Lung (tissue), 12 donors: Measurements from ENCODE around the gene OTOA. TPM values are rescaled to one million over a fixed set of nuclear protein-coding genes. Genes with fewer than 3 reads are reported as not detected.
"Not testable (repeated sequence)": the region's sequence is repeated elsewhere in the genome, so short reads cannot be mapped to it uniquely, and the experiment has no call there.

Experiments used
- ATAC-seq: fragments of 200-7000 bp; cut with Tn5 transposase; one replicate; pipeline ENCODE4 v1.9.1; 2020; ENCODE audit warnings: moderate number of reproducible peaks; ENCODE audit not compliant: insufficient read depth, low FRiP score
- DNase-seq, 3 donors: peaks; one replicate each; pipeline ENCODE4 v3.0.0-alpha.2; 2013 to 2017
- H3K27ac ChIP-seq, 2 donors: one replicate each; pipeline ENCODE4 v1.5.1; 2013; ENCODE audit warnings: mild to moderate bottlenecking in 2 of 2, moderate library complexity in 2 of 2, control low read depth in 1 of 2, inconsistent platforms in 1 of 2, low read depth in 1 of 2, low read length in 1 of 2
- H3K27me3 ChIP-seq, 3 donors: one replicate each; pipeline ENCODE4 v1.5.1; 2013; ENCODE audit warnings: low read length in 2 of 3; ENCODE audit not compliant: control insufficient read depth in 3 of 3, insufficient read depth in 3 of 3
- H3K36me3 ChIP-seq, 4 donors: one replicate each; pipeline ENCODE4 v1.5.1; 2013; ENCODE audit warnings: low read length in 4 of 4, mild to moderate bottlenecking in 1 of 4, moderate library complexity in 1 of 4; ENCODE audit not compliant: control insufficient read depth in 4 of 4, insufficient read depth in 4 of 4
- H3K4me1 ChIP-seq, 5 donors: one replicate each; pipeline ENCODE4 v1.5.1; 2013; ENCODE audit warnings: low read length in 5 of 5, mild to moderate bottlenecking in 2 of 5, moderate library complexity in 1 of 5; ENCODE audit not compliant: control insufficient read depth in 5 of 5, insufficient read depth in 5 of 5
- H3K4me3 ChIP-seq: one replicate; pipeline ENCODE4 v1.5.1; 2013; ENCODE audit warnings: mild to moderate bottlenecking, control low read depth, moderate library complexity
- H3K9ac ChIP-seq, 2 donors: one replicate each; pipeline ENCODE4 v1.5.1; 2013; ENCODE audit warnings: low read length in 2 of 2, control low read depth in 1 of 2; ENCODE audit not compliant: insufficient read depth in 1 of 2
- H3K9me3 ChIP-seq, 4 donors: one replicate each; pipeline ENCODE4 v1.5.1; 2013; ENCODE audit warnings: low read length in 3 of 4, mild to moderate bottlenecking in 1 of 4, moderate library complexity in 1 of 4; ENCODE audit not compliant: control insufficient read depth in 4 of 4, insufficient read depth in 3 of 4
- CTCF ChIP-seq: IDR thresholded peaks from 2 replicates; pipeline ENCODE4 v1.5.1; 2012; ENCODE audit warnings: mild to moderate bottlenecking; ENCODE audit errors: control extremely low read depth, extremely low read depth
- WGBS, 2 donors: extraction: QIAGEN DNeasy Blood & Tissue Kit; methylation state at CpG; one replicate each; pipeline ENCODE4 v1.1.7; 2013; 5-methylcytosine and 5-hydroxymethylcytosine counted together
- polyA plus RNA-seq, 2 donors: library from polyadenylated mRNA; stranded (reverse); fragments of 200-250 nt; gene quantifications; one replicate each; pipeline ENCODE4 v1.2.1, GENCODE V29; 2013
- total RNA-seq, 2 donors: library from RNA; depleted of rRNA in 1 of 2; stranded (reverse); fragments of >200 nt in 1 of 2; gene quantifications; one replicate each; pipeline ENCODE4 v1.2.1, GENCODE V29; 2014 to 2021
- donor health status: control.
- donor health status: control.
- donor health status: Bipolar disorder and iron deficiency.
- donor health status: healthy.
- donor health status: DM: yes; HTN: yes; CAD: no.

The OTOA gene
- total and polyA plus RNA-seq, 4 donors, result 0.18 to 1.3 (median 0.59) TPM

- no peak for ATAC-seq
- no peak for TF ChIP-seq CTCF
These were observed 50.0 kb downstream of the OTOA start for GRCh38 chr16:21713549-21714368.

GRCh38 chr16:21714369-21714618 lies 50.5 kb downstream of the OTOA start:
- ATAC-seq, H3K4me3 ChIP-seq, H3K36me3 ChIP-seq, H3K9ac ChIP-seq, DNase-seq, H3K27me3 ChIP-seq, H3K4me1 ChIP-seq, H3K9me3 ChIP-seq, H3K27ac ChIP-seq: not testable (repeated sequence)

More at GRCh38 chr16:21713549-21714368, 50.0 kb downstream of the OTOA start:
- WGBS, 2 donors, result 84 to 85% methylated on average over 5 of the region's 5 CpGs
- no peak for DNase-seq
- Histone ChIP-seq H3K9me3 (peaks cover 0 to 4% (median 0%) of the 10 kb centered on the region in 4 donors), H3K9ac (no peak overlapping the region), H3K36me3 (no peaks in the 10 kb centered on the region), H3K4me1 (no peaks in the 10 kb centered on the region), H3K27ac (no peak overlapping the region), H3K27me3 (no peaks in the 10 kb centered on the region), H3K4me3 (no peak overlapping the region)

- no peak for DNase-seq
- peaks cover 0 to 4% (median 0%) of the 10 kb centered on the region in 4 donors for H3K9me3 ChIP-seq
- no peaks in the 10 kb centered on the region for H3K36me3 ChIP-seq
- H3K4me3 ChIP-seq, result peak overlapping the region; percentile 13
- no peaks in the 10 kb centered on the region for H3K4me1 ChIP-seq
- H3K27me3 ChIP-seq, result no peaks in the 10 kb centered on the region
- H3K27ac ChIP-seq, result no peak overlapping the region
- no peak for ATAC-seq
- 82 to 83% methylated on average over 10 of the region's 10 CpGs for WGBS, 2 donors
- no peak overlapping the region for H3K9ac ChIP-seq
- no peak for TF ChIP-seq CTCF
These were observed 53.8 kb downstream of the OTOA start for GRCh38 chr16:21717608-21718007.

- H3K36me3 ChIP-seq, result no peaks in the 10 kb centered on the region
- no peaks in the 10 kb centered on the region for H3K27me3 ChIP-seq
- no peak for ATAC-seq
- peaks cover 0 to 4% (median 0%) of the 10 kb centered on the region in 4 donors for H3K9me3 ChIP-seq
- TF ChIP-seq CTCF, result no peak
- H3K4me3 ChIP-seq, result no peak overlapping the region
- 59 to 62% methylated on average over 6 of the region's 6 CpGs for WGBS, 2 donors
- no peak overlapping the region for H3K27ac ChIP-seq
- H3K4me1 ChIP-seq, result no peaks in the 10 kb centered on the region
- no peak overlapping the region for H3K9ac ChIP-seq
- no peak for DNase-seq
These were observed 55.5 kb downstream of the OTOA start for GRCh38 chr16:21719283-21719682.
